Right atrium auricular region (tissue), 2 donors: Measurements from ENCODE around the gene GPR21. TPM values are rescaled to one million over a fixed set of nuclear protein-coding genes. Genes with fewer than 3 reads are reported as not detected.

Source experiments
- DNase-seq: peaks from one replicate; pipeline ENCODE4 v3.0.0-alpha.2; 2019; ENCODE audit warnings: low spot score
- H3K27ac ChIP-seq, 2 donors: fragments of 200-600 bp; sonication (generic); 1 replicate in 1 of 2; 2 replicates in 1 of 2; pipeline ENCODE4 v1.5.1; 2016 to 2019
- H3K27me3 ChIP-seq, 2 donors: fragments of 200-600 bp; sonication (generic); one replicate each; pipeline versions ENCODE4 v1.5.1 to v1.6.0; 2017 to 2019
- H3K36me3 ChIP-seq: fragments of 200-600 bp; sonication (generic); one replicate; pipeline ENCODE4 v1.5.1; 2016
- H3K4me1 ChIP-seq, 2 donors: fragments of 200-600 bp; sonication (generic); one replicate each; pipeline versions ENCODE4 v1.5.1 to v1.6.0; 2017 to 2019
- H3K4me3 ChIP-seq, 2 donors: fragments of 200-600 bp; sonication (generic); 1 replicate in 1 of 2; 2 replicates in 1 of 2; pipeline ENCODE4 v1.5.1; 2017 to 2019; ENCODE audit warnings: mild to moderate bottlenecking in 1 of 2, moderate library complexity in 1 of 2
- H3K9me3 ChIP-seq, 2 donors: fragments of 200-600 bp; sonication (generic); one replicate each; pipeline ENCODE4 v1.5.1; 2019
- CTCF ChIP-seq, 2 donors: fragments of 200-600 bp; sonication (generic); IDR thresholded peaks; one replicate each; pipeline ENCODE4 v1.5.1; 2019; ENCODE audit warnings: antibody characterized with exemption in 2 of 2
- total RNA-seq, 2 donors: library from RNA; depleted of rRNA; stranded (reverse); fragments of >200 nt; gene quantifications; one replicate each; pipeline ENCODE4 v1.1.0, GENCODE V29; 2016

Gene GPR21
- total RNA-seq, 2 donors from 2014 or later = 1.4 TPM; not detected in 1

DNA sequence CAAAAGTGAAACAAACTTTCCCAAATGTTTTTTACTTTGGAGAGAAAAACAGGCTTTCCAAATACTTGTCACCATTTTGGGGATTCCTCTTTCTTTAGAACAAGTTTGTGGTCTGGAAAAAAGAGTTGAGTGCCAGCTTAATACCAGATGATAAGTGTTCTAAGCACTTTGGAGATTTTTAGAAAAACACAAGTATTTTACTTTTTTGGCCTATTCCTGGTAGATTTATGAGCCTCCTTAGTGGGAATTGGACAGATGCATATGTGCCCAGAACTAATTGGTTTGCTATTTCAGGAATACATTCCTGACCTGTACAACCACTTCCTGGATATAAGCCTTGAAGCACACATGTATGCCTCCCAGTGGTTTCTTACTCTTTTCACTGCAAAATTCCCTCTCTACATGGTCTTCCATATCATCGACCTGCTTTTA is 40.5 kb downstream of the GPR21 start:
- DNase-seq = no peak
- no peak overlapping the region for H3K4me3 ChIP-seq
- H3K4me1 ChIP-seq = peaks cover 0 to 17% of the 10 kb centered on the region in 2 donors
- no peak for TF ChIP-seq CTCF (IDR thresholded peaks at IDR 0.05)
- H3K36me3 ChIP-seq = peaks cover 43% of the 10 kb centered on the region
- peak overlapping the region; percentile 11 to 36 for H3K27ac ChIP-seq
- H3K9me3 ChIP-seq = no peaks in the 10 kb centered on the region
- H3K27me3 ChIP-seq = no peaks in the 10 kb centered on the region

GRCh38 chr9:123074628-123075027 is 41.2 kb downstream of the GPR21 start:
- Histone ChIP-seq H3K27ac (peak overlapping the region in 1 of 2 donors; percentile 36), H3K4me1 (peaks cover 0 to 15% of the 10 kb centered on the region in 2 donors)

GRCh38 chr9:123080444-123080843 is 47.0 kb downstream of the GPR21 start:
- H3K36me3 ChIP-seq = peaks cover 50% of the 10 kb centered on the region
- no peaks in the 10 kb centered on the region for H3K27me3 ChIP-seq
- DNase-seq = no peak
- no peaks in the 10 kb centered on the region for H3K9me3 ChIP-seq
- no peak overlapping the region for H3K27ac ChIP-seq
- H3K4me1 ChIP-seq = no peaks in the 10 kb centered on the region
- H3K4me3 ChIP-seq = no peak overlapping the region
- TF ChIP-seq CTCF (IDR thresholded peaks at IDR 0.05) = no peak

More at GRCh38 chr9:123074628-123075027, 41.2 kb downstream of the GPR21 start:
- no peak for DNase-seq
- TF ChIP-seq CTCF (IDR thresholded peaks at IDR 0.05) = no peak
- H3K9me3 ChIP-seq = no peaks in the 10 kb centered on the region
- H3K4me3 ChIP-seq = no peak overlapping the region
- peaks cover 45% of the 10 kb centered on the region for H3K36me3 ChIP-seq
- no peaks in the 10 kb centered on the region for H3K27me3 ChIP-seq

- peak; percentile 17 to 67 for TF ChIP-seq CTCF (IDR thresholded peaks at IDR 0.05)
Observed at GRCh38 chr9:123081824-123082223, 48.4 kb downstream of the GPR21 start.

GRCh38 chr9:123083680-123084079 is 50.2 kb downstream of the GPR21 start:
- Histone ChIP-seq H3K36me3 (peaks cover 40% of the 10 kb centered on the region), H3K4me1 (no peaks in the 10 kb centered on the region), H3K4me3 (no peak overlapping the region), H3K9me3 (no peaks in the 10 kb centered on the region), H3K27ac (no peak overlapping the region), H3K27me3 (no peaks in the 10 kb centered on the region)
- TF ChIP-seq CTCF (IDR thresholded peaks at IDR 0.05) = no peak
- no peak for DNase-seq

More at GRCh38 chr9:123081824-123082223, 48.4 kb downstream of the GPR21 start:
- H3K27ac ChIP-seq = no peak overlapping the region
- no peak for DNase-seq
- no peaks in the 10 kb centered on the region for H3K27me3 ChIP-seq
- H3K4me3 ChIP-seq = no peak overlapping the region
- H3K36me3 ChIP-seq = peaks cover 43% of the 10 kb centered on the region
- no peaks in the 10 kb centered on the region for H3K4me1 ChIP-seq
- H3K9me3 ChIP-seq = no peaks in the 10 kb centered on the region

DNA sequence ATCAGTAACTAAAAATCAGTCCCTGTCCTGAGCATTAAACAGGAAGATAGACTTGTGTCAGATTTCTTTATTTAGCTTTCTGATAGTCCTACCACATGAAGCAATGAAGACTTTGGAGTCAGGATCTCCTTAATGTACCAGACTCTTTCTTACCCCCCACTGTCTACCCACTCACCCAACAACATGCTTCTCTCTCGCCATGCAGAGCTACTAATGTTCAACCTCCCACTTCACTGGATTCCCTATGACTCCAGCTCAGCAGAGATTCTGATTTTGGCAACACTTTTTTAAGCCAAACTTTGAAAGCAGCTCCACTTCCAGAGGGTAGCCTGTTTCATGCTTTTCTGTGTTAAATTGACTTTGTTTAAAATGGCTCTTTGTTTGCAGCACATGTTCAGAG is 50.8 kb downstream of the GPR21 start:
- no peaks in the 10 kb centered on the region for H3K27me3 ChIP-seq
- H3K27ac ChIP-seq = no peak overlapping the region
- no peak for TF ChIP-seq CTCF (IDR thresholded peaks at IDR 0.05)
- H3K36me3 ChIP-seq = peaks cover 37% of the 10 kb centered on the region
- no peaks in the 10 kb centered on the region for H3K4me1 ChIP-seq
- H3K9me3 ChIP-seq = no peaks in the 10 kb centered on the region
- no peak for DNase-seq
- H3K4me3 ChIP-seq = no peak overlapping the region
